ENCODE measurements around the gene GINS3.
A peak's percentile ranks its signal among the peaks of the same experiment; 100 is the strongest.
"Not testable (repeated sequence)": the region's sequence is repeated elsewhere in the genome, so short reads cannot be mapped to it uniquely, and the experiment has no call there.

GINS3 gene

GRCh38 chr16:58389724-58390123 is 2.5 kb upstream of the GINS3 start:
- no peak for TF ChIP-seq ZFX (IDR thresholded peaks at IDR 0.05)
- H3K27ac ChIP-seq, result no peak overlapping the region

GRCh38 chr16:58393138-58393504 is 850 bp downstream of the GINS3 start:
- no peak for TF ChIP-seq CTCF (conservative IDR thresholded peaks at IDR 0.05)
- TF ChIP-seq ZFX (IDR thresholded peaks at IDR 0.05), result no peak
- peak overlapping the region; percentile 92 for H3K27ac ChIP-seq

- H3K27ac ChIP-seq, result not testable (repeated sequence)
Measured at GRCh38 chr16:58396897-58397296, 4.6 kb downstream of the GINS3 start.

- no peak overlapping the region for H3K27ac ChIP-seq
- TF ChIP-seq ZFX (IDR thresholded peaks at IDR 0.05) (no peak), CTCF (conservative IDR thresholded peaks at IDR 0.05) (no peak)
Measured at GRCh38 chr16:58399718-58400633, 7.7 kb downstream of the GINS3 start.

DNA sequence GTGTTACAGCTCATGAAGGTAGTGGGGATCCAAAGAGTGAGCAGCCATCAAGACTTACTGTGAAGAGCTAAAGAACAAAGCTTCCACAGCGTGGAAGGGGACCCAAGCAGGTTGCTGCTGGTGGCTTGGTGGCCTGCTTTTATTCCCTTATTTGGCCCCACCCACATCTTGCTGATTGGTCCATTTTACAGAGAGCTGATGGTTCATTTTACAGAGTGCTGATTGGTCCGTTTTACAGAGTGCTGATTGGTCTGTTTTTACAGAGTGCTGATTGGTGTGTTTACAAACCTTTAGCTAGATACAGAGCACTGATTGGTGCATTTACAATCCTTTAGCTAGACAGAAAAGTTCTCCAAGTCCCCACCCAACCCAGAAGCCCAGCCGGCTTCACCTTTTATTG is 9.0 kb downstream of the GINS3 start:
- H3K27ac ChIP-seq, result not testable (repeated sequence)

- TF ChIP-seq CTCF (conservative IDR thresholded peaks at IDR 0.05), result no peak
- TF ChIP-seq ZFX (IDR thresholded peaks at IDR 0.05), result no peak
- H3K27ac ChIP-seq, result no peak overlapping the region
Measured at GRCh38 chr16:58402796-58403195, 10.5 kb downstream of the GINS3 start.

GRCh38 chr16:58409316-58409973 is 17.2 kb downstream of the GINS3 start:
- H3K27ac ChIP-seq, result no peak overlapping the region

GRCh38 chr16:58411336-58411735 is 19.1 kb downstream of the GINS3 start:
- H3K27ac ChIP-seq, result no peak overlapping the region
- TF ChIP-seq ZFX (IDR thresholded peaks at IDR 0.05), result no peak
- TF ChIP-seq CTCF (conservative IDR thresholded peaks at IDR 0.05), result no peak

More at GRCh38 chr16:58409316-58409973, 17.2 kb downstream of the GINS3 start:
- TF ChIP-seq CTCF (conservative IDR thresholded peaks at IDR 0.05) (no peak), ZFX (IDR thresholded peaks at IDR 0.05) (no peak)
